Stimulated activated CD8-positive, alpha-beta memory T cell treated with anti-CD3 and anti-CD28 coated beads, Interleukin-15, amount 100 ng/mL, for 24 hours (primary cell): ENCODE measurements around the gene ACER3.
"Not testable (repeated sequence)": the region's sequence is repeated elsewhere in the genome, so short reads cannot be mapped to it uniquely, and the experiment has no call there.

Source experiments
- DNase-seq: peaks from one replicate; pipeline ENCODE4 v3.0.0-alpha.2; 2020; ENCODE audit warnings: low read depth

ACER3 gene

GRCh38 chr11:76872959-76873827, 12.5 kb downstream of the ACER3 start:
- no peak for DNase-seq

- no peak for DNase-seq
Observed at GRCh38 chr11:76878014-76878413, 17.3 kb downstream of the ACER3 start.

GRCh38 chr11:76880314-76880713, 19.6 kb downstream of the ACER3 start:
- DNase-seq = no peak

DNA sequence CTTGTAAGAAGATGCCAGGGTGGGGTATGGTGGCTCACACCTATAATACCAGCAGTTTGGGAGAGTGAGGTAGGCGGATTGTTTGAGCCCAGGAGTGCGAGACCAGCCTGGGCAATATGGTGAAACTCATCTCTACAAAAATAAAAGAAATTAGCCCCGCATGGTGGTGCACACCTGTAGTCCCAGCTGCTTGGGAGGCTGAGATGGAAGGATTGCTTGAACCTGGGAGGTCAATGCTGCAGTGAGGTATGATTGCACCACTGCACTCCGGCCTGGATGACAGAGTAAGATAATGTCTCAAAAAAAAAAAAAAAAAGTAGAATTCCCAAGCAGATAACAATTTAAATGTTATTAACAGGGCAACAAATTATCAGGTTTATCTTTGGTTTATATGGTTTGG, 20.2 kb downstream of the ACER3 start:
- no peak for DNase-seq

- no peak for DNase-seq
Observed at GRCh38 chr11:76885390-76886097, 24.8 kb downstream of the ACER3 start.

- DNase-seq = no peak
Observed at GRCh38 chr11:76888989-76889388, 28.3 kb downstream of the ACER3 start.

GRCh38 chr11:76889411-76889975, 28.8 kb downstream of the ACER3 start:
- no peak for DNase-seq

DNA sequence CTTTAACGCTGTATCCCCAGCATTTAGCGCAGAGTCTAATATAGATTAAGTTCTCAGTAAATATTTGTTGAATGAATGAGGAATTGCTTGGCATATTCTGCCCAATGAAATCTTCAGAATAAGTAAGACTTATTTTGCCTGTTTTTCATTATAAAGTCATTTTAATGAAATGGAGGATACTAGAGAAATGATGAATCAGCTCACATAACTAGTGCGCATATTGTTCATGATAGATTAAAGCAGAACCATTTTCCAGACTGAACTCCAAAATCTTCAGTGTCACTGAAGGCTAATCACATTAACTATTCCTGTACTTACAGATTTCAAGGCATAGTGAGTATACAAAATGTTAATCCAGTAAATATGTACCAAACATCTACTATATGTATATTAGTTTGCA, 29.6 kb downstream of the ACER3 start:
- no peak for DNase-seq

- no peak for DNase-seq
Observed at GRCh38 chr11:76891285-76891684, 30.6 kb downstream of the ACER3 start.

DNA sequence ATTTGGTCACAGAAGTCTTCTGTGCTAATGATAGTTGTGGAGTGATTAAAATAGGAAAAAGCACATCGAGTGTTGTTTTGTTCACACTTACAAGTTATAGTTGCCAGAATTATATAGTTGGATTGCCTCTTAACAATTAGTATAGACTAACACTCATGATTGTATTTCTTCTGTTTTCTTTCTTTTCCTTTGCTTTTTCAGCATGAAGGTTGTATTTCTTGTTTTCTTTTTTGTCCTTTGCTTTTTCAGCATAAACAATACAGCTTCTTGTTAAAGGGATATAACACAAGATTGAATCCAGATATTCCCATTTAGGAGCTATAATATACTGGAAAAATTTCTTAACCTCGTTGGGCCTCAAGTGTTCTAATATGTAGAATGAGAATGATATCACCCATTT, 31.1 kb downstream of the ACER3 start:
- DNase-seq = no peak

DNA sequence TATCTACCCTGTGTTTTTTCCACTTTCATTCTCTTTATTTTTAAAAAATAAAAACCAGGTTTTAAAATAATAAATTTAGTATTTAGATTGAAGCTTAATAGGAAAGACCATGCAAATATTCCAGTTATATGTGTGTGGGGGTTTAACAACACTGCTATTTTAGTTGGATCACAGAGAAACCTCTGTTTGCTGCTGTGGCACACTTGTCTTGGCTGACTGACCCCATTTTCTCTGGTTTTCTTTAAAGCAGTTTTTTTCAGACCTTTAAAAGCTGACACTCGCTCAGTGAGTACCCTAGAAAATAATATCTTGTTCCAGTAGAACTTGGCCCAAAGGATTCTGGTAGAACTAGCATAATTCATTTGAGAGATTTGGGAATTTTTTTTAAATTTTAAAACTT, 31.6 kb downstream of the ACER3 start:
- no peak for DNase-seq

DNA sequence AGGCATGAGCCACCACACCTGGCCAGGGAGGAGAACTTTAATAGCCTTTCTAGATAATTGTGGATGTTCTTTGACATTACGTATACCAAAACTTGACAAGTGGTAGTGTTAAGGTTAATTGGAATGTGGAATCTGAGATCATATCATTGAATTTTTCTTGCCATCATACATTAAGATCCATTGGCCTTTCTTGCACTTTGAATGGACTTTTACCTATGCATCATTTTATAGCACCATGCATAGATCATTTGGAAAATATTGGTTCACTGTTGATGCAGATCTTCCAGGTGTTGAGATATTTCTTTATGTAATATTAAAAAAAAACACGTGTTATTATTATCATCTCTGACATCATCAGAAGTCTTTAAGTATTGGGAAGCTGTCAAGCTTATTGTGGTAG, 36.5 kb downstream of the ACER3 start:
- DNase-seq = no peak

GRCh38 chr11:76901144-76901543, 40.4 kb downstream of the ACER3 start:
- no peak for DNase-seq

- DNase-seq = not testable (repeated sequence)
Observed at GRCh38 chr11:76901622-76902021, 40.9 kb downstream of the ACER3 start.

DNA sequence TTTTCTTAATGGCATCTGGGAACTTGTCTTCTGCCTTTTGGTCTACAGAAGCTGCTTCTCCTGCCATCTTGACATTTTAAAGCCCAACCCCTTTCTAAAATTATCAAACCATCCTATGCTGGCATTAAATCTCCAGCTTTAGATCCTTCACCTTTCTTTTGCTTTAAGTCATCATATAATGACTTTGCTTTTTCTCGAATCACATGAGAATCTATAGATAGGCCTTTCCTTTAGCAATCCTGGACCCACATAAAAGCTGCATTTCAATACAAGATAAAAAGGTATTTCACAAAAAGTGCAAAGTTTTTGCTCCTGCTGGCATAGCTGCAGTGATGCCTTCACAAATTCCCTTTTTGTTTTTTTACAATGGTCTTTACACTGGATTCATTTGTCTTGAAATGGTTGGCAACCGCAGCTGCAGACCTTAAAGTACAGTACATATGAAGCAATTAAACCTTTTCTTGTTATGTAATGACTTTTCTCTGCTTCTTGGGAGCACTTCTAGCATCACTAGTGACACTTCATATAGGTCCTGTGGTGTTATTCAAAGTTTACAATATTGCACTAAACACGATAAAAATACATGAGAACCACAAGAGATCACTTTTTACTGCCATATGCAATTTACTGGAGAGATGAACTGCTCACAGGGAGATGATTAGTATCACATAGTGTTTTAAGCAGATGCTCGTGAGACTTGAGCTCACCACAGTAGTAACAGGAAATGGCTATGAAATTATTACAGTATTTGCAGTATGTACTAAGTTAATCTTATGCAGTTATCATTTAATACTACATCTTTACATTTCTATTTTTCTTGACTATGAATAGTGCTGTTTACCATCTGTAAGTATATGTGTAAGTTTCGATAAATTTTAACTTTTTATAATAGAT, 41.6 kb downstream of the ACER3 start:
- DNase-seq = no peak

- DNase-seq = no peak
Observed at GRCh38 chr11:76903325-76903724, 42.6 kb downstream of the ACER3 start.

DNA sequence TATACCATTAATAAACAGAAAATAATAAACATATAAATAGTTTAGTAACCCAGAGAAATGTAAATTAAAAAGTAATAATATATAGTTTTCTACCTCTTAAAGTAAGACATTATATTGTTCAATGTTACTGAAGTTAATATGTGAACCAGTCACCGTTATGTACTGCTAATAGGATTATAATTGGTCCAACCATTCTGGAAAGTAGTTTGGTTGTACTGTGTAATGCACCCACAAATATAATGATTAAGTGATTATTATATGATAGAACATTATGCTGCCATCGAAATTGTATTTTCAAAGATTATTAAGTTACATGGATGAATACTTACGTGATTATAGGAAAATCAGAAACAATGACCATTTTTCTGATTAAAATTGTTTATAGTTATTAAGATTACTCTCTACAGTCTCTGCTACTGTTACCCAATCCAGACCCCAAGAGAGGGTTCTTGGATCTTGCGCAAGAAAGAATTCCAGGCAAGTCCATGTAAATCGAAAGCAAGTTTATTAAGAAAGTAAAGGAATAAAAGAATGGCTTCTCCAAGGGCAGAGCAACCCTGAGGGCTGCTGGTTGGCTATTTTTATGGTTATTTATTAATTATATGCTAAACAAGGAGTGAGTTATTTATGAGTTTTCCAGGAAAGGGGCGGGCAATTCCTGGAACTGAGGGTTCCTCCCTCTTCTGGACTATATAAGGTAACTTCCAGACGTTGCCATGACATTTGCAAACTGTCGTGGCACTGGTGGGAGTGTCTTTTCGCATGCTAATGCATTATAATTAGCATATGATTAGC, 50.1 kb downstream of the ACER3 start:
- DNase-seq = no peak

GRCh38 chr11:76911415-76911808, 50.7 kb downstream of the ACER3 start:
- DNase-seq = no peak

GRCh38 chr11:76916712-76917111, 56.0 kb downstream of the ACER3 start:
- no peak for DNase-seq

GRCh38 chr11:76918941-76919386, 58.2 kb downstream of the ACER3 start:
- DNase-seq = no peak

- no peak for DNase-seq
Observed at GRCh38 chr11:76919467-76919866, 58.7 kb downstream of the ACER3 start.
